GM12873 (cell line): ENCODE data around the gene DNAH17.

Source experiments
- TF ChIP-seq, protein P1 (sequence below): IDR thresholded peaks from 2 replicates; pipeline ENCODE4 v1.5.1; 2012; ENCODE audit warnings: low read depth, mild to moderate bottlenecking, moderate library complexity, low read length, control low read depth; ENCODE audit not compliant: insufficient read depth; ENCODE audit errors: missing control alignments

Gene DNAH17

DNA sequence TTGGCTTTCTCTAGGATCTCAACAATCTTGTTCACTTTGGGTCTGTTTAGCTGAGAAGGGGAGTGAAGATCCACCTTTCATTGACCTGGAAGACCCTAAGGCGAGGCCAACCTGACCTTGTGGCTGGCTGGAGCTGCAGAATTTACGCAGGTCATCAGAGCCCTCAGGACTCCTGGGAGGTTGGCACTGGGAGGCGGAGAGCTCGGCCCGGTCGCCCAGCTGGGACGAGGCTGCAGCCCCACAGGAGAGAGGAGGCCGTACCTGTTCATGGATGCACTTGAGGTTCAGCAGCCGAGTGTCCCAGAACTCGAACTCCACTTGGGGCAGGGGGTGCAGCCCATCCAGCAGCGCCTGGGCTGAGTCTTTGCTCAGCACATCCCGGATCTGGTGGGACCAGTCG, 5.9 kb downstream of the DNAH17 start:
- TF ChIP-seq, protein P1, sequence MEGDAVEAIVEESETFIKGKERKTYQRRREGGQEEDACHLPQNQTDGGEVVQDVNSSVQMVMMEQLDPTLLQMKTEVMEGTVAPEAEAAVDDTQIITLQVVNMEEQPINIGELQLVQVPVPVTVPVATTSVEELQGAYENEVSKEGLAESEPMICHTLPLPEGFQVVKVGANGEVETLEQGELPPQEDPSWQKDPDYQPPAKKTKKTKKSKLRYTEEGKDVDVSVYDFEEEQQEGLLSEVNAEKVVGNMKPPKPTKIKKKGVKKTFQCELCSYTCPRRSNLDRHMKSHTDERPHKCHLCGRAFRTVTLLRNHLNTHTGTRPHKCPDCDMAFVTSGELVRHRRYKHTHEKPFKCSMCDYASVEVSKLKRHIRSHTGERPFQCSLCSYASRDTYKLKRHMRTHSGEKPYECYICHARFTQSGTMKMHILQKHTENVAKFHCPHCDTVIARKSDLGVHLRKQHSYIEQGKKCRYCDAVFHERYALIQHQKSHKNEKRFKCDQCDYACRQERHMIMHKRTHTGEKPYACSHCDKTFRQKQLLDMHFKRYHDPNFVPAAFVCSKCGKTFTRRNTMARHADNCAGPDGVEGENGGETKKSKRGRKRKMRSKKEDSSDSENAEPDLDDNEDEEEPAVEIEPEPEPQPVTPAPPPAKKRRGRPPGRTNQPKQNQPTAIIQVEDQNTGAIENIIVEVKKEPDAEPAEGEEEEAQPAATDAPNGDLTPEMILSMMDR, result no peak

DNA sequence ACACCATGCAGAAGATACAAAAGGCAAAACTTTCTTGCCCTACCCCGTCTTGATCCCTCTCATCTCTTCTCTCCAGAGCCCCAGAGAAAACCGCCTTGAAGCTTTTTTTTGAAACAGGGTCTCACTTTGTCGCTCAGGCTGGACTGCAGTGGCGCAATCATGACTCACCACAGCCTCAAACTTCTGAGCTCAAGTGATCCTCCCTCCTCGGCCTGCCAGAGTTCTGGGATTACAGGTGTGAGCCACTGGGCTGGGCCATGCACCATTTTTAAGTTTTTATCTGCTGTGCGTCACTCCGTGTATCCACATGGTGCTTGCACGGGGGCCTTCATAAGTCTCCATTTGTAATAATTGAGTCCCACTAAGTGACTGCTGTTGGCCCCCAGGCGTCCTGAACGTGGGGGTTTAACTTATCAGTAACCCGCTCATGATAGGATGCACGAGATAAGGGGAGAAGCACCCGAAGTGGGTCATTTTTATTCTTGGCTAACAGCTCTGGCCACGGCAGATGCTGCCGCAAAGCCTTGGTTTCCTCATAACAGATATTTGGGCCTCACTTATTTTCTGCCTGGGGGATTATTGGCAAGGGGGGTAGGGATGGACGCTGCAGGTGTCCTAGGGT, 8.6 kb downstream of the DNAH17 start:
- TF ChIP-seq, protein P1, result no peak

DNA sequence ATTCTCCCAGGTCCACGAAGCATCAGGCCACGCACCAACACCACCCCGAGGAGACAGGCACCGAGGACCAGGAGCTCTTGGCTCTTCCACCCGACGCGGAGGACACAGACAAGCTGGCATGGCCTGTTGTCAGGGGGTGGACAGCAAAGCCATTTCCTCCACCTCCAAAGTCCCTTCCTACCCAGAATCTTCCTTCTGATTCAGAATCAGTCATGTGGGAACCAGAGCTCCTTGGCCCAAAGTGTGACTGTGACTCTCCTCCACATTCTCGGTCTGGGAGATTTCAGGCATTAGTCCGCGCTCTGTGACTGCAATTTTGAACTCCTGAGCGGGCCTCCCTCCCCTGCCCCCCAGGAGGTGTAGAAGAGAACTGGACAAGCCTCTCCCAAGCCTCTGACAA, 9.2 kb downstream of the DNAH17 start:
- TF ChIP-seq, protein P1, result no peak

- TF ChIP-seq, protein P1, result no peak
These were observed 10.2 kb downstream of the DNAH17 start for GRCh38 chr17:78566947-78567346.

- TF ChIP-seq, protein P1, result no peak
These were observed 13.7 kb downstream of the DNAH17 start for GRCh38 chr17:78563189-78564145.

DNA sequence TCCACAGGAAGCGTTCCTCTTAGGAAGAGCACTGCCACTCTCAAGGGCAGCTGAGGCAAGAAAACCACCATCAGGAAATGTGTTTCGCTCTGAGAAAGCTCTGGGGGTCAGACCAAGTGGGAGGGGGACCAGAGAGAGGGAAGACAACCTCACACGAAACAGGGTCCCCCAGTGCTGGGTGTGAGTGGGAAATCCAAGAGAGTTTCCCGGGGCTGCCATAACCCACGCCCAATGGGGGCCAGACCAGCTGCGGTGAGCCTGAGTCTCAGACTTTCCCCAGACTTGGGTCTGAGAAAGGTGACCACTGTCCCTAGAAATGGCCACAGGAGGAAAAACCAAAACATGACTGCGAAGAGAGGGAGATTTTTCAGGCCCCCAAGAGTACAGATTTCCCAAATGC, 14.5 kb downstream of the DNAH17 start:
- TF ChIP-seq, protein P1, result no peak

GRCh38 chr17:78561166-78561565, 16.0 kb downstream of the DNAH17 start:
- TF ChIP-seq, protein P1, result no peak
